B cell (primary cell): Measurements from ENCODE around the gene RCBTB1. TPM values are rescaled to one million over a fixed set of nuclear protein-coding genes. Genes with fewer than 3 reads are reported as not detected.

Source experiments
- ATAC-seq: fragments of 200-7000 bp; cut with Tn5 transposase; one replicate; pipeline ENCODE4 v1.10.0; 2021; ENCODE audit warnings: low read depth, mild to moderate bottlenecking, moderate number of reproducible peaks, moderate library complexity
- CTCF ChIA-PET: fragments of 350-600 bp; sonication (Branson Sonifier 250); formaldehyde crosslinking; loops from one replicate; lab custom pipeline; 2021; ENCODE audit warnings: antibody characterized with exemption, inconsistent platforms; lab: Charles Lee
- POLR2A ChIA-PET: fragments of 350-600 bp; sonication (Branson Sonifier 250); formaldehyde crosslinking; loops from one replicate; lab custom pipeline; 2021; ENCODE audit warnings: antibody characterized with exemption; lab: Charles Lee
- DNase-seq: peaks from one replicate; pipeline ENCODE4 v3.0.0; 2013
- H2AFZ ChIP-seq: 2 replicates; pipeline ENCODE4 v1.6.1; 2012; ENCODE audit warnings: mild to moderate bottlenecking, low read depth, low read length; ENCODE audit not compliant: insufficient read depth, poor library complexity, severe bottlenecking
- H3K27ac ChIP-seq, 2 donors: 1 replicate in 1 of 2; 2 replicates in 1 of 2; pipeline ENCODE4 v1.5.1; 2012 to 2013; ENCODE audit warnings: low read length in 2 of 2, mild to moderate bottlenecking in 2 of 2, moderate library complexity in 1 of 2
- H3K27me3 ChIP-seq, 4 experiments: fragments of 200-600 bp in 1 of 4; sonication (generic) in 1 of 4; replicated peaks in 1 of 4; 1 replicate in 2 of 4; 2 replicates in 2 of 4; pipeline versions ENCODE4 v1.6.1 to v1.7.0; 2013 to 2016; ENCODE audit warnings: low read length in 3 of 4, mild to moderate bottlenecking in 2 of 4, mixed read lengths in 1 of 4, moderate library complexity in 1 of 4; ENCODE audit not compliant: insufficient read depth in 4 of 4, control insufficient read depth in 3 of 4; ENCODE audit errors: control extremely low read depth in 1 of 4
- H3K36me3 ChIP-seq, 2 experiments: replicated peaks in 1 of 2; 1 replicate in 1 of 2; 2 replicates in 1 of 2; pipeline versions ENCODE4 v1.6.1 to v1.7.1; 2013; ENCODE audit warnings: low read length in 1 of 2; ENCODE audit not compliant: insufficient read depth in 2 of 2, control insufficient read depth in 1 of 2; ENCODE audit errors: control extremely low read depth in 1 of 2, extremely low read depth in 1 of 2
- H3K4me1 ChIP-seq, 2 donors: fragments of 200-600 bp in 1 of 2; sonication (generic) in 1 of 2; 1 replicate in 1 of 2; 2 replicates in 1 of 2; pipeline versions ENCODE4 v1.5.1 to v1.6.1; 2013 to 2017; ENCODE audit warnings: low read length in 2 of 2; ENCODE audit not compliant: control insufficient read depth in 2 of 2, insufficient read depth in 2 of 2
- H3K4me2 ChIP-seq: replicated peaks from 2 replicates; pipeline ENCODE3; 2012; ENCODE audit warnings: mild to moderate bottlenecking, low read depth, low read length; ENCODE audit not compliant: poor library complexity, severe bottlenecking
- H3K4me3 ChIP-seq, 5 experiments: fragments of 200-600 bp in 1 of 5; sonication (generic) in 1 of 5; 1 replicate in 3 of 5; 2 replicates in 2 of 5; pipeline versions ENCODE4 v1.5.1 to v1.7.0; 2011 to 2016; ENCODE audit warnings: low read length in 4 of 5, mild to moderate bottlenecking in 4 of 5, low read depth in 2 of 5, control low read depth in 1 of 5, moderate library complexity in 1 of 5; ENCODE audit not compliant: insufficient read depth in 1 of 5; ENCODE audit errors: control extremely low read depth in 1 of 5, extremely low read depth in 1 of 5
- H3K79me2 ChIP-seq: fragments of 200-600 bp; sonication (generic); one replicate; pipeline ENCODE4 v1.6.0; 2016; ENCODE audit warnings: low read length; ENCODE audit not compliant: control insufficient read depth, insufficient read depth
- H3K9ac ChIP-seq: fragments of 200-600 bp; sonication (generic); 2 replicates; pipeline ENCODE4 v1.6.1; 2017; ENCODE audit warnings: mild to moderate bottlenecking, low read length, moderate library complexity
- H3K9me3 ChIP-seq, 3 donors: one replicate each; pipeline versions ENCODE4 v1.6.1 to v1.7.1; 2013; ENCODE audit warnings: low read length in 2 of 3; ENCODE audit not compliant: control insufficient read depth in 2 of 3, insufficient read depth in 1 of 3; ENCODE audit errors: control extremely low read depth in 1 of 3
- H4K20me1 ChIP-seq: 2 replicates; pipeline ENCODE4 v1.6.0; 2012; ENCODE audit warnings: mild to moderate bottlenecking, low read length; ENCODE audit not compliant: insufficient read depth, control insufficient read depth, poor library complexity, severe bottlenecking
- H3K27ac Mint-ChIP-seq: one replicate; pipeline ENCODE4 v1.8.0; 2021; ENCODE audit warnings: mixed read lengths
- H3K27me3 Mint-ChIP-seq: one replicate; pipeline ENCODE4 v1.8.0; 2021; ENCODE audit warnings: mixed read lengths
- H3K4me1 Mint-ChIP-seq: one replicate; pipeline ENCODE4 v1.8.0; 2021; ENCODE audit warnings: mixed read lengths
- H3K4me3 Mint-ChIP-seq: one replicate; pipeline ENCODE4 v1.8.0; 2021; ENCODE audit warnings: mixed read lengths
- H3K9me3 Mint-ChIP-seq: one replicate; pipeline ENCODE4 v1.8.0; 2022; ENCODE audit warnings: mixed read lengths; ENCODE audit not compliant: insufficient read depth
- CTCF ChIP-seq: fragments of 200-600 bp; IDR thresholded peaks from one replicate; pipeline ENCODE4 v1.8.0; 2022; ENCODE audit warnings: antibody characterized with exemption, mild to moderate bottlenecking
- EZH2 ChIP-seq: IDR thresholded peaks from 2 replicates; pipeline ENCODE4 v1.6.1; 2012; ENCODE audit warnings: borderline replicate concordance, low read depth, mild to moderate bottlenecking, moderate library complexity, low read length; ENCODE audit not compliant: insufficient read depth, poor library complexity, severe bottlenecking
- WGBS: methylation state at CpG from one replicate; pipeline ENCODE4 v1.1.5; 2013; ENCODE audit warnings: missing lambda C conversion rate; ENCODE audit not compliant: insufficient coverage; 5-methylcytosine and 5-hydroxymethylcytosine counted together
- intact Hi-C: fragments of 100-400 bp; cut with micrococcal nuclease; formaldehyde crosslinking; loops from one replicate; pipeline ENCODE4 v1.10.0; 2022
- polyA plus RNA-seq: library from polyadenylated mRNA; depleted of rRNA; stranded (reverse); fragments of >200 nt; gene quantifications from 2 replicates; pipeline ENCODE4 v1.2.3, GENCODE V29; 2012
- total RNA-seq, 2 donors: library from RNA; stranded (reverse); fragments of 120-200 nt in 1 of 2; gene quantifications; 1 replicate in 1 of 2; 2 replicates in 1 of 2; pipeline versions ENCODE4 v1.2.3 to v1.2.4, GENCODE V29; 2013 to 2022

RCBTB1 gene
- total and polyA plus RNA-seq, 2 donors (not counting 1 experiment from before 2014, with no cell fraction given), result 10.7 to 35.2 TPM

DNA sequence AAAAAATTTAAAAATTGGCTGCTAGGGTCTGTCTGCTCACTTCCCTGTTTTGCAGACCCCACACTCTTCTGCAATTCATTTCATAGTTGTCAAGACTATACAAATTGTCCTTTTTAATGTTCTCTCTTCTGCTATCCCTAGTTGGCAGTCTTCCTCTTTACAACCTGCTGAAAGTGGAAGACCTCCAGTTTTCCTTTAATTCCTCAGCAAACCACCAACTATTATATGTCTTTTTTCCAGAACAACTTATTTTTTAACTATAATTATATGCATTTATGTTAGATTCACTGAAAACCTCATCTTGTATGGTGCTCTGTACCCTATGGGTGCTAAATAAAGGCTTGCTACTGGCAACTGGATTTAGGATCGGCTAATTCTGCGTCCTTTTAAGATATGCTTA is 90.7 kb downstream of the RCBTB1 start:
- peaks cover 34% of the 10 kb centered on the region for H3K4me1 Mint-ChIP-seq
- peak overlapping the region; percentile 87 for H3K4me2 ChIP-seq
- no peak for TF ChIP-seq EZH2
- no peak for TF ChIP-seq CTCF
- no CpG with 5 or more reads among the region's 2 CpGs for WGBS
- intact Hi-C loops, result loop anchor here (1.0 to 10.0 kb wide), 8 partner anchors 39 to 1420 kb away; partner anchors contain the start of genes CAB39L, KPNA3, SETDB2 and SPRYD7
- peaks cover 0 to 8% of the 10 kb centered on the region in 2 experiments for H3K36me3 ChIP-seq
- peaks cover 6 to 20% of the 10 kb centered on the region in 2 donors for H3K4me1 ChIP-seq
- peak overlapping the region; percentile 85 to 95 for H3K27ac ChIP-seq
- no peak for ATAC-seq
- H3K9me3 ChIP-seq, result no peaks in the 10 kb centered on the region
- no peaks in the 10 kb centered on the region for H3K9me3 Mint-ChIP-seq
- H2AFZ ChIP-seq, result peak overlapping the region; percentile 82
- H3K27me3 Mint-ChIP-seq, result no peaks in the 10 kb centered on the region
- CTCF ChIA-PET, result interaction anchor here (0.7 to 1.4 kb wide), 3 partner anchors 49 to 136 kb away, joined by 3 to 4 read pairs (median 4); no protein-coding TSS in a partner anchor
- H3K27me3 ChIP-seq, result no peaks in the 10 kb centered on the region
- peak overlapping the region in 4 of 5 experiments; percentile 67 to 90 (median 76) for H3K4me3 ChIP-seq
- H3K4me3 Mint-ChIP-seq, result peak overlapping the region; percentile 95
- no peaks in the 10 kb centered on the region for H4K20me1 ChIP-seq
- H3K9ac ChIP-seq, result peak overlapping the region; percentile 94
- H3K79me2 ChIP-seq, result peaks cover 20% of the 10 kb centered on the region
- peak; percentile 23 for DNase-seq
- H3K27ac Mint-ChIP-seq, result peak overlapping the region; percentile 72
- POLR2A ChIA-PET, result interaction anchor here (0.7 kb wide), 3 partner anchors 29 to 875 kb away, joined by 6 to 11 read pairs (median 6); no protein-coding TSS in a partner anchor

- ChIA-PET POLR2A (no interaction called here), CTCF (interaction anchor here (0.8 kb wide), 1 partner anchor 119 kb away, joined by 3 read pairs; no protein-coding TSS in a partner anchor)
- H3K4me1 Mint-ChIP-seq, result no peaks in the 10 kb centered on the region
- ATAC-seq, result no peak
- Histone ChIP-seq H4K20me1 (no peaks in the 10 kb centered on the region), H3K36me3 (peaks cover 6 to 38% of the 10 kb centered on the region in 2 experiments), H3K4me3 (no peak overlapping the region), H3K9me3 (no peaks in the 10 kb centered on the region), H3K4me2 (no peak overlapping the region), H3K27ac (no peak overlapping the region), H3K79me2 (peaks cover 1% of the 10 kb centered on the region), H2AFZ (no peak overlapping the region), H3K9ac (no peak overlapping the region), H3K4me1 (no peaks in the 10 kb centered on the region), H3K27me3 (no peaks in the 10 kb centered on the region)
- TF ChIP-seq CTCF (no peak), EZH2 (no peak)
- H3K27me3 Mint-ChIP-seq, result no peaks in the 10 kb centered on the region
- intact Hi-C loops, result no loop called here
- H3K27ac Mint-ChIP-seq, result no peak overlapping the region
- no peak overlapping the region for H3K4me3 Mint-ChIP-seq
- no peaks in the 10 kb centered on the region for H3K9me3 Mint-ChIP-seq
- DNase-seq, result no peak
- no CpG with 5 or more reads among the region's 2 CpGs for WGBS
Measured at GRCh38 chr13:49488563-49488962, 96.8 kb downstream of the RCBTB1 start.
